Inflammatory macrophage treated with lipopolysaccharide for 4 hours (primary cell): ENCODE measurements around the gene AP4S1.
"Not testable (repeated sequence)": the region's sequence is repeated elsewhere in the genome, so short reads cannot be mapped to it uniquely, and the experiment has no call there.

Experiments
- DNase-seq: peaks from one replicate; pipeline ENCODE4 v3.0.0-alpha.2; 2020

The AP4S1 gene, protein sequence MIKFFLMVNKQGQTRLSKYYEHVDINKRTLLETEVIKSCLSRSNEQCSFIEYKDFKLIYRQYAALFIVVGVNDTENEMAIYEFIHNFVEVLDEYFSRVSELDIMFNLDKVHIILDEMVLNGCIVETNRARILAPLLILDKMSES

DNA sequence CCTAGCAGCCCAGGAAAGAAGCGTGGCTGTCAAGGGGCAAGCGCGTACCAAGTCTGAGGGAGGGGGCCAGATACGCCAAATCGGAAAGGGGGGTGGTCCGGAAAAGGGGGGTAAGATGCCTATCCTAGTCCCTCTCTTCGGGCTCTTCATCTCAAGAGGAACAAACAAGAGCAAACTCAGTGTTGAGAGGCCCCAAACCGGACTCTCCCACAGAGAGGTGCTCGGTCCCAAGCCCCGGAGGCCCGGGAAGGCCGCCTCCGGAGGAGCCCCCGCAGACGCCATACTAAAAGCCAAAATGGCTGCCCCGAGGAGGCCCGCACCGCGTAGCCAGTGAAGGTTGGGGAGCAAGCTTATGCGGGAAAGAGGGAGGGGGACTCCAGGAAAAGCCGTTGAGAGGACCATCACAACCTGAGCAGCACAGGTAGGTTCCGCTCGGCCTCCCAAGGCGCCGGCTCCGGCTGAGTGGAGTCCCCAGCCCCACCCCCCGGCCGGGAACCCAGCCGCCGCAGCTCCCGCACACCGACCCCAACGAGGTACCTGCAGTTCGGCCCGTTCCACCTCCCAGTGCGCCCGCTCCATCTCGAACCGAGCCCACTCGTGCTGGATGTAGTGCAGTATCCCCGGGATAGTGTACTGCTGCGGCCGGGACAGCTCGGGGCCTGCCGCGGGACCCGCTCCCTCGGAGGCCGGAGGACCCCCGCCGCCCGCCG, at the start of gene AP4S1:
TSS of gene AP4S1 (plus strand) at position 283 of the 710 bp plus-strand sequence. CDS start 40,548 bp downstream, outside the sequence.
- DNase-seq: peak; percentile 33

DNA sequence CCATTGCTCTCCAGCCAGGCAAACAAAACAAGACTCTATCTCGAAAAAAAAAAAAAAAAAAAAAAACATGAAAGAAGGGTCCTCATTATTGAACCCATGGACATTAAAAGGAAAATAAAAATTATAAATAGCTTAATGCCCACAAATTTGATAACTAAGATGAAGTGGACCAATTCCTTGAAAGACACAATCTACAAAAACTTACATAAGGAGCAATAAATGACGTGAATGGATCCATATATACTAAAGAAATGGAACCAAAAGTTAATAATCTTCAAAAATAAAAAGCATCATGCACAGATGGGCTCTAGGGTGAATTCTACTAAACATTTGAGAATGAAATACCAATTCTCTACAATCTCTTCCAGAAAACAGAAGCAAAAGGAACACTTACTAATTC, 47.7 kb upstream of the AP4S1 start:
- no peak for DNase-seq

DNA sequence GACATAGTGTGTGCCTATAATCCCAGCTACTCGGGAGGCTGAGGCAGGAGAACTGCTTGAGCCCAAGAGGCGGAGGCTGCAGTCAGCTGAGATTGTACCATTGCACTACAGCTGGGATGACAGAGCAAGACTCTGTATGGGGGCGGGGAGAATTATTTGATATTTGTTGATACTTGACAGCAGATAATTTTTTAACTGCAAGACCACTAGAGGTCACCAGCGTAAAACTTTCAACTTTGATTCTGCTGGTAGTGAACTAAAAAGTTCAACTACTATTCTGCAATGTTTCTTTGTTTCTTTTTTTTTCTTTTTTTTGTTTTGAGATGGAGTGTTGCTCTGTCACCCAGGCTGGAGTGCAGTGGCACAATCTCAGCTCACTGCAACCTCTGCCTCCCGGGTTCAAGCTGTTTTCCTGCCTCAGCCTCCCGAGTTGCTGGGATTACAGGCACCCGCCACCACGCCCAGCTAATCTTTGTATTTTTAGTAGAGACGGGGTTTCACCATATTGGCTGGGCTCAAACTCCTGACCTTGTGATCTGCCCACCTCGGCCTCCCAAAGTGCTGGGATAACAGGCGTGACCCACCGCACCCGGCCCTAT, 45.2 kb upstream of the AP4S1 start:
- peak; percentile 84 for DNase-seq

DNA sequence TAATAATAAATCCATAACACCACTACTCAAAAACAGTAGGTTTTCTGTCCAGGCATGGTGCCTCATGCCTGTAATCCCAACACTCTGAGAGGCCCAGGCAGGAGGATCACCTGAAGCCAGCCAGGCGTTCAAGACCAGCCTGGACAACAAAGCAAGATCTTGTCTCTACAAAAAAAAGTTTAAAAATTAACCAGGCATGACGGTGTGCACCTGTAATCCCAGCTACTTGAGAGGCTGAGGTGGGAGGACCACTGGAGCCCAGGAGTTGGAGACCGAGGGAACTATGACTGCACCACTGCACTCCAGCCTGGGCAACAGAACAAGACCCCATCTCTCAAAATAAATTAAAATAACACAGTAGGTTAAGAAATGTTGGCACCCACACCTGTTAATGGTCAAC, 44.5 kb upstream of the AP4S1 start:
- no peak for DNase-seq

DNA sequence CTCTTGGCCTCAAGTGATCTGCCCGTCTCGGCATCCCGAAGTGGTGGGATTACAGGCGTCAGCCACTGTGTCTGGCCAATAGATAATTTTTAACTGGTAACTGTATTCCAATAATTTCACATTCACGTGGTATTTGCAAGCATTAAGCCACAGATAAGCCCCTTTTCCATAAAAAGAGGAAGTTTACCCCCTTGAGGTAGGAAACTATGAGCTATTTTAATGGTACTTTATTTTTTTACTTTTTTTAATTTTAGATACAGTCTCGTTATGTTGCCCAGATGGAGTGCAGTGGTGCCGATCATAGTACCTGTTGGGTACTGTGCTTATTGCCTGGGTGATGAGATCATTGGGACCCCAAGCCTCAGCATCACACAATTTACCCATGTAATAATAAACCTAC, 42.9 kb upstream of the AP4S1 start:
- no peak for DNase-seq

DNA sequence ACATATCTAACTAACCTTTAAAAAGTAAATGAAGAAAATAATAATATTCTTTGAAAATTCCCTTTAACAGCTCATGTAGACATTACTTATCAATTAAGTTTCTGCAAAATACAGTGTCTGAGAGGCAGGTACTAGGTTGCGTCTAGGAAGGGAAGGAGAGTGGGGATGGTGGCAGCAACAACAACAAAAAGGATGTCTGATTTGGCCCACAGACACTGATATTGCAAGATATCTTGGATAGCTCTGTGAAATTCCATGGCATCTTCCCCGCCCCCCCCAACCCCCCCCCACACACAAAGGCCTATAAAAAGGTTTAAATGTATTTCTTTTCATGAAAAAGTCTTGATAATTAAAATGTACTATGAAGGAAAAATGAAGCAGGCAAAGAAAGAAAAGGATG, 41.6 kb upstream of the AP4S1 start:
- no peak for DNase-seq

DNA sequence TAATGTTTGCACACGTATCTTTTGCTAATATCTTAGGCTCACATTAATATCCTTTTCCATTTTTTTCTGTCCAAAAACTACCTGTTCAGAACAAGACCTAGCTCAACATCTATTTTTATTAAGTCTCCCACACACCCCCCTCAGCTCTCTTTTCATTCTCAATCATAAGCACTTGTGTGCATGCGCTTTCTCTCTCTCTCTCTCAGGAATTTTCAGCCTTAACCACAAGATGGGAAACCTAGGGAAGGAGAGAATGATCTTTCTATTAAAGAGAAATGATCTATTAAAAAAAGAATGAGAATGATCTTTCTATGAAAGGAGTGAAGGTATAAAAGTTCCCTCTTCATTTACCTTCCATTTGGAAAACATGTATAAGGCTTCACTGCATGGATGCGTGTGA, 39.7 kb upstream of the AP4S1 start:
- no peak for DNase-seq

DNA sequence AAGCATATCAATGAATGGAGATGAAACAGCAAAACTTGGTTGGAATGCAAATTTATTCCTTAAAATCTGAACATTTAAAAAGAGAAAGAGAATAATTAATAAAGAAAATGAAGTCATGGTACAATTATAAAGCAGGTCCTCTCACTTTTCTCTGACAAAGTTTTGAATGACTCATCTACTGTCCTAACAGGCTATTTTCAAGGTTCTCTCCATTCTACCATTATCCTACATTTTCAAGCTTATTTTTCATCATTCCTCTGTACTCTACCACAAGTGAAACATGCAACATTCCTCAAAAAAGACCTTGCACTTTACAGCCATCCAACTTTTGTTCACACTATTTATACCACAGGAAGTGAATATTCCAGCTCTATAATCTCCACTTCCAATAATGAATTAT, 36.9 kb upstream of the AP4S1 start:
- no peak for DNase-seq

DNA sequence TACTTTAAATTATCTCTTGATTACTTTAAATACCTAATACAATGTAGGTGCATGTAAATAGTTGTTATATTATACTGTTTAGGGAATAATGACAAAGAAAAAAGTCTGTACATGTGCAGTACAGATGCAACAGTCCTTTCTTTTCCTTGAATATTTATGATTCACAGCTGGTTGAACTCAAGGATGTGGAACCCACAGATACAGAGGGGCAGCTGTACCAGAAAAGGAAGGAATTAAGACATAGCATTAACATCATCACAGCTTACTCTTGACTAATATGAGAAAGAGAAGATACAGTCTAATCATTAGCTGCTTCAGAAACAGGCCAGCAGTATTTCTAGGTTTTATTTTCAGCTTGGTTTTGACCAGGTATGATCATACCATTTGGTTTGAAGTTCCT, 34.7 kb upstream of the AP4S1 start:
- peak; percentile 59 for DNase-seq

DNA sequence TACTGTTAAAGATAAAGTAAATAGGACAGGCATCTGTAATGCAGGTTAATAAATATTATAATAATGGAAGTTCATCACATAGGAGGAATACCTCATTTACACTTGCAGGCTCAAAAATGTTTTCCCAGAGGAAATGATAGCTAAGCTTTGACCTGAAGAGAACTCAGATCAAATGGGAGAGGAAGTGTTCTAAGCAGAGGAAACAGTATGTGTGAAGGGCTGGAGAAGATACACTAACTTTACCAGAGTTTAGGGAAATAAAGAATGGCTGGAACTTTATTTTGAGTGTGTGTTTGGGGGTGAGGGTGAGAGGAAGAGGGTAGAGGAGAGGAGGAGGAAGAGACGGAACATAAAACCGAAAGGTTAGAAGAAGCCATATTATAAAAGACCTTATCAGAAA, 34.0 kb upstream of the AP4S1 start:
- peak; percentile 16 for DNase-seq

DNA sequence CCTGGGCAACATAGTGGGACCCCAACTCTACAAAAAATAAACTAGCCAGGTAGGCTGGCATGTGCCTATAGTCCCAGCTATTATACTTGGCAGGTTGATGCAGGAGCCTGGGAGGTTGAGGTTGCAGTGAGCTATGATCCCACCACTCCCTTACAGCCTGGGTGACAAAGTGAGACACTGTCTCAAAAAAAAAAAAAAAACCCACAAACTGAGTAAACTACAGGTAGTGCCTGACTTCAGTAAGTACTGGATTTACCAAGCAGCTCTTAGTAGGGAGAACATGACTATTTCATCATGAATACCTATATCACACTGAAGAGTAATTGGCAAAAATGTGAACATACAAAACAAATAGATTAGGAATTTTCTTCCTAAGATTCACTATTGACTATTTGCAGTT, 32.4 kb upstream of the AP4S1 start:
- no peak for DNase-seq

DNA sequence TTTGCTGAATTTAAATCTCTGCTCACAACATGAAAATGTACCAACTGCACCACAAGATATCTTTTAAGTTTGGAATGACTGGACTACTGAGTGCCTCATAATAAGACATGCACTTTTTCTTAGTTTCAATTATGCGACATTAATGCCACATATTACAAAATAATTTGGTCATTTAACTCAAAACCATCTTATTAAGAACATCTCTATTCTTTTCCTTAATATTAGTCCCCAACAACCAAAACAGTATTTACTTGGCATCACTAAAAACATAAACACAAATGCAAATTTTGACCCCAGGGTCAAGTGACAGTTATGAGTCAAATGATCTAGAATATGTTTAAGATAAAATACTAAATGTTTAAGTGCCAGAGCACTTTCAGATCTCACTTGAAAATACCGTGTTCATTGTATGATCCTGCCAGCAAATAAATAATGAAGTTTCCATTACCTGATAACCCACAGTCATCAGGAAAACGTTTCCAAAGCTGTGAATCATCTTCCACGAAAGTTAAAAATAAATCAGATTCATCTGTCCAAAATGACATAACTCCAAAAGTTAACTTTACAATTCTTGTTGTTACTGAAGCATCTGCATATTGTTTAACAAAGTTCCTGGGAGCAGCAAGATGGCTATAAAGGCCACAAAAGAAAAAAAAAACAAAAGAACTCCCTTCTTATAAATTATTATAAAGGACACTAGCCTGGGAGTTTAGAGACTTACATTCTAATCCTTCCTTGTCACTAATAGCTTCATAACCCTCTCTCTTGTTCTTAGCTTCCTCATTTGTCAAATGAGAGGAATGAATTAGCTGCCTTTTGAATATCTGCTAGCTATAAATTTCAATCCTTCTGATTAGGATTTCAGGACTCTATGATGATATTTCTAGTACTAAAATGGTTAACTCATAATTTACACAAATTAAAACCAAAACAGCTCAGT, 30.5 kb upstream of the AP4S1 start:
- DNase-seq: peak; percentile 76

DNA sequence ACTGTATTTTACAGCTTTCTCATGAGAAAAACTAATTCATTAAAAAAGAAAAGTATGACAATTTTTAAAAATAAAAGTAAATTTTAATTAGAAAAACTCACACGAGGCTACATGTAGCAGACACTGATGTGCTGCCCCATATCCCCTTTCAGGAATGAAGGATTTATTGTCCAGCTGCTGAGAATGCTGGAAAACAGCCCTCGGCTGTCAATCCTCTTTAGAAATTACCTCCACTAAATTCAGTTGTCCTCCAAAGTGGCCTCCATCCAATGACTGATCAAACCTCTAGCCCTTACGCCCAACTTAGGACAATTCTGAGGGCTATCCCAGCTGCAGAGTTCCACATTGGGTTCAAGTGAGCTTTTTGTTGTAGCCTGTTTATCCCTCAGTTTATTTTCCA, 29.8 kb upstream of the AP4S1 start:
- no peak for DNase-seq

DNA sequence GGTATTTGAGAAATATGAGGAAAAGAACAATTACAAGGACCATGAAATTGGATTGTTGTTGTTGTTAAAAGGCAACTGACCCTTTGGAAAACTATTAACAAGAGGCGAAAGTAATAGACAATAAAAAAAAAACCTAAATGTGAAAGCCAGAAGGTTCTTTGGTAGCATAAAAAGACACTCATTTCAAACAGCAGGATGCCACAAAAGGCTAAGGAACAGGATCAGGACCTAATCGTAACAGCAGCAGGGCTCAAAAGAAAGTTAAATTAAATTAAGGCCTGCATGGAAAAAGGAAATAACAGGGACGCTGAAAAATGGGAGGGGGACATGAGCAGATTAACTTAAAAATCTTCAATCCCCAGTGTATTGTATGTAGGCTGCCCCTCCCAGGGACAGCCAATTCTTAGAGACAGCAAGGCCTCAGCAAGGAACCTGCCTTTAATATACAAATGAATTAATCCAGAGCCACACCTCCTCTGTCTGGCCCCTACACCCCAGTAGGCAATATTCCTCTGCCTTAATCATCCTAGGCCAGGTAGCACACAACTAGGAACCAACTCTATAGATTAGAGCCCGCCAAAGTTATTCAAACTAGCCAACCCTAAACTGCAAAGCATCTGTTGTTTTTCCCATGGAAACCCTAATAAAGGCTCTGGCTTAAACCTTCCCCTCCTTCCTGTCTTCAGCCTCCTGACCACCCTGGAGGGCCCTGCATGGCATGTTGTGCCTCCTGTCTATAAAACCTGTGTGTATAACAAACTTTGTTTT, 28.4 kb upstream of the AP4S1 start:
- no peak for DNase-seq

DNA sequence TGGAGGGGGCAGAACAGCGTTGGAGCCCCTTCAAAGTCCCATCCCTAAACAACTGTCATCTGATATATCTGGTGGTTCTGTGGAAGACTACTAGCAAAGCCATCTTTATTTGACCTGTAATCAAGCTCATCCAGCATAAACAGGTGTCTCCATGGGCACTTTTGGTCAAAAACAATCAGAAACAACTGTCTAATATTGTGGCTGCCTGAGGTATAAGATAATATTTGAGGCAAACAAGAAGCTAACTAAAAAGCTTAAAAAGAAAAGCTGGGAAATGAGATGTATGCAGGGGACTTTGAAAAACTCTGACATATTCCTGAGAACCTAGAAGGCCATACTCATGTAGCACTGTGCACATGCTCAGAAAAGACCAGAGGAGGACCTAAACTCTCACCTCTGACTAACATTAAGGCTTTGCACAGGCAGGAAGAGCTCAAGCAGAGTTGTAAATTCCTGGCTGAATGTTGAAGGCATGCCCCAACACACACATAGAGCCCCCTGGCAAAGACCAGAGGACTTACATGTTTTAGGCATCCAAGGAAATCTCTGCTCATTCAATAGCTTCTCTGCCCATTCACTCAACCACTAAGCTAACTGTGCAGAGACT, 27.2 kb upstream of the AP4S1 start:
- DNase-seq: no peak

DNA sequence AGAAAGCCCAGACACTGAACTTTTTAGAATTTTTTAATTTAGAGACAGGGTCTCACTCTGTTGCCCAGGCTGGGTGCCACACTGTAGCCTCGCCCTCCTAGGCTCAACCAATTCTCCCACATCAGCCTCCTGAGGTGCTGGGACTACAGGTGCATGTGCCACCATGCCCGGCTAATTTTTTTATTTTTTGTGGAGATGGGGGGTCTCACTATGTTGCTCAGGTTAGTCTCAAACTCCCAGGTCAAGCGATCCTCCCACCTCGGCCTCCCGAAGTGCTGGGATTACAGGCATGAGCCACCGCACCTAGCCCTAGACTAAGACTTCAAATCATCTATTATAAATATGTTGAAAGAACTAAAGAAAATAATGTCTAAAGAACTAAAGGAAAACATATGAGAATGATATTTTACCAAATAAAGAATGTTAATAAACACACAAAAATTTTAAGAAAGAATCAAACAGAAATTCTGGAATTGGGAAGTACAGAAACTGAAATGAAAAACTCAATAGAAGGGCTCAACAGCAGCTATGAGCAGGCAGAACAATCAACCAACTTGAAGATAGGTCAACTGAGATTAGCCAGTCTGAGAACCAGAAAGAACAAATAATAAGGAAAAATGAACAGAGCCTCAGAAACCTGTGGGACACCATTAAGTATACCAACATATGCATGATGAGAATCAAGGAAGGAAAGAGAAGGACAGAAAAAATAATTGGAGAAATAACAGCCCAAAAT, 26.2 kb upstream of the AP4S1 start:
- DNase-seq: no peak

DNA sequence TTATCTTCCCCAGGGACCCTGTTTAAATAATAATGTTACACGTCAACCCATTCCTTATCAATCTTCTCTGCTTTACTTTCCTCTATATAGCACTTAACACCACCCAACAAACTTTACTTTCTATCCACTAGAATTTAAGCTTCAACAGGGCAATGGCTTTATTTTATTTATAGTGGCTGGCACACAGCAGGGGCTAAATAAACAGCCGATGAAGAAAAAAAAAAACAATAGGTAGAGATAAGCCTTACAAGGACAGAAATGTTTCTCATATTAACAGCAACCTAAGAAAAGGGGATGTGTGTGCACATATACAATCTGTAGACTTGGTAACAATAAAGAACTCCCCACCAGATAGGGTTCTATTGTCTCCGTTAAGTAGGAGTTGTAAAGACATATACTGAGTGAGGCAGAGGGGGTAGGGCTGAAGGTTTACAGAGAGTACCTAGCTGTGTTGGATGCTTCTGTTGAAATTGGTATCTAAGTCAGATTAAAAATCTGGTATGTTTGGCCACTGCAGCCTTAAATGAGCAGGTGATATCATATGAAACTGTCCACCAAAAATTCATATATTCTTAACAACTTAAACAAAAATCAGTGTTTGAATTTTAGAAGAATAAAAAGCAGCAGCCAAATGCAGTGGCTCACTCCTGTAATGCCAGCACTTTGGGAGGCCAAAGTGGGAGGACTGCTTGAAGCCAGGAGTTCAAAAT, 24.7 kb upstream of the AP4S1 start:
- DNase-seq: no peak

DNA sequence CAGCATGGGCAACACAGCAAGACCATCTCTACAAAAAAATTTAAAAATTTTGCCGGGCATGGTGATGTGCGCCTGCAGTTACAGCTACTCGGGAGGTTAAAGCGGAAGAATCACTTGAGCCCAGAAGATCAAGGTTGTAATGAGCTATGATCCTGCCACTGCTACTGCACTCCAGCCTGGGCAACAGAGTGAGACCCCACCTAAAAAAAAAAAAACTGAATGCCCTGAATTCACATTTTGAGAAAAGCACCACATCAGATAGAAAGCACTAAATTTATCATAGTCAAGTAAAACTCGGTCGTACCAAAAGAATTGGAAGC, 24.1 kb upstream of the AP4S1 start:
- DNase-seq: no peak

DNA sequence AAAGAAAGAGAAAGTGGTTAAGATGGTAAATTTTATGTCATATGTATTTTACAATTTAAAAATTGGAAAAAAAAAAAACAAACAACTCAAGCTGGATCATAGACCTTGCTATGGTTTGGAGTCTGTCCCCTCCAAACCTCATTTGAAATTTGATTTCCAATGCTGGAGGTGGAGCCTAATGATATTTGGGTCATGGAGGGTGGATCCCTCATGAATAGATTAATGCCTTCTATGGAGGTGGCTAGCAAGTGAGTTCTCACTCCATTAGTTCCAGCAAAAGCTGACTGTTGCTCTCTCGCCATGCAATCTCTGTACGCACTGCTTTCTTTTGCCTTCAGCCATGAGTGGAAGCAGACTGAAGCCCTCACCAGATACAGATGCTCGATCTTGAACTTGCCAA, 22.2 kb upstream of the AP4S1 start:
- no peak for DNase-seq

DNA sequence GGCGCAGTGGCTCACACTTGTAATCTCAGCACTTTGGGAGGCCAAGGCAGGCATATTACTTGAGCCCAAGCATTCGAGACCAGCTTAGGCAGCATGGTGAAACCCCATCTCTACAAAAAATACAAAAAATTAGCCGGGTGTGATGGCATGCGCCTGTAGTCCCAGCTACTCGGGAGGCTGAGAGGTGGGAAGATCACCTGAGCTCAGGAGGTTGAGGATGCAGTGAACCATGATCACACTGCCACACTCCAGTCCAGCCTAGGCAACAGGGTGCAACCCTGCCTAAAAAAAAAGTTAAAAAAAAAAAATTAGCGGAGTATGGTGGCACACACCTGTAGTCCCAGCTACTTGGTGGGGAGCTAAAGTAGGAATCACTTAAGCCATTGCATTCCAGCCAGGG, 21.4 kb upstream of the AP4S1 start:
- not testable (repeated sequence) for DNase-seq

DNA sequence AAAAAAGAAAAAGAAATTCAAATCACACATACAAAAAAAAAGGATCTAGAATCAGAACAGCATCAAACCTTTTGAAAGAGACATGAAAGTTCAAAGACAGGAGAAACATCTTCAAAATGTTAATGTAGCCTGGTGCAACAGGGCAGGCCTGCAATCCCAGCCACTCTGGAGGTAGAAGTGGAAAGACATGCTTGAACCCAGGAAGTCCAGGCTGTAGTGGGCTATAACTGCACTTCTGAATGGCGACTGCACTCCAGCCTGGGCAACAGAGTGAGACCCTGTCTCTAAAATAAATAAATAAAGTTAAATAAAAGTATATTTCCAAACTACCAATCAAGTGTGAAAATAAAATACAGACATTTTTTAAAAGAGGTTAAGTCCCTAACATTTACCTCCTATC, 18.7 kb upstream of the AP4S1 start:
- no peak for DNase-seq
